GM23338 (cell line): ENCODE measurements around the gene GLRA1. TPM values are rescaled to one million over a fixed set of nuclear protein-coding genes. Genes with fewer than 3 reads are reported as not detected.

Experiments
- ATAC-seq: fragments of 200-7000 bp; cut with Tn5 transposase; 3 replicates; pipeline ENCODE4 v1.9.1; 2020
- DNase-seq: peaks from one replicate; pipeline ENCODE4 v3.0.0-alpha.2; 2015; ENCODE audit warnings: low spot score
- H2AFZ ChIP-seq: fragments of 200-600 bp; sonication (generic); 2 replicates; pipeline ENCODE4 v1.8.0; 2016; ENCODE audit warnings: antibody characterized with exemption, mild to moderate bottlenecking, moderate library complexity
- H3F3A ChIP-seq: fragments of 200-600 bp; sonication (generic); replicated peaks from 2 replicates; pipeline ENCODE4 v1.8.0; 2017; ENCODE audit warnings: antibody characterized with exemption, mixed run types, low read depth
- H3K27ac ChIP-seq: fragments of 200-600 bp; sonication (generic); 2 replicates; pipeline ENCODE4 v1.6.1; 2016; ENCODE audit warnings: low read depth
- H3K27me3 ChIP-seq: fragments of 200-600 bp; sonication (generic); 2 replicates; pipeline ENCODE4 v1.8.0; 2016; ENCODE audit warnings: mild to moderate bottlenecking, mixed run types, moderate library complexity; ENCODE audit not compliant: insufficient read depth
- H3K36me3 ChIP-seq: fragments of 200-600 bp; sonication (generic); 2 replicates; pipeline ENCODE4 v1.8.0; 2016; ENCODE audit warnings: mild to moderate bottlenecking; ENCODE audit not compliant: insufficient read depth
- H3K4me1 ChIP-seq: fragments of 200-600 bp; sonication (generic); 2 replicates; pipeline ENCODE4 v1.8.0; 2016; ENCODE audit warnings: mild to moderate bottlenecking, moderate library complexity; ENCODE audit not compliant: insufficient read depth
- H3K4me2 ChIP-seq: fragments of 200-600 bp; sonication (generic); 2 replicates; pipeline ENCODE4 v1.7.1; 2017; ENCODE audit warnings: mixed run types
- H3K4me3 ChIP-seq: fragments of 200-600 bp; sonication (generic); 2 replicates; pipeline ENCODE4 v1.6.1; 2016; ENCODE audit warnings: mixed run types
- H3K79me2 ChIP-seq: fragments of 200-600 bp; sonication (generic); replicated peaks from 2 replicates; pipeline ENCODE4 v1.8.0; 2017; ENCODE audit warnings: mild to moderate bottlenecking; ENCODE audit not compliant: insufficient read depth
- H3K9me2 ChIP-seq: fragments of 200-600 bp; sonication (generic); 2 replicates; pipeline ENCODE4 v1.8.0; 2017; ENCODE audit not compliant: insufficient read depth
- H4K20me1 ChIP-seq: fragments of 200-600 bp; sonication (generic); replicated peaks from 2 replicates; pipeline ENCODE4 v1.8.0; 2017; ENCODE audit warnings: mild to moderate bottlenecking; ENCODE audit not compliant: insufficient read depth
- H3K27ac Mint-ChIP-seq: 2 replicates; pipeline ENCODE4 v1.8.0; 2020; ENCODE audit warnings: inconsistent platforms, mild to moderate bottlenecking, moderate library complexity, mixed read lengths
- H3K27me3 Mint-ChIP-seq: 3 replicates; pipeline ENCODE4 v1.8.0; 2022; ENCODE audit warnings: low read depth, mild to moderate bottlenecking, moderate library complexity, mixed read lengths, inconsistent platforms; ENCODE audit not compliant: insufficient read depth, poor library complexity
- H3K36me3 Mint-ChIP-seq: 3 replicates; pipeline ENCODE4 v1.8.0; 2021; ENCODE audit warnings: low read depth, mild to moderate bottlenecking, inconsistent platforms, moderate library complexity, mixed read lengths
- H3K4me1 Mint-ChIP-seq: 3 replicates; pipeline ENCODE4 v1.8.0; 2020; ENCODE audit warnings: mild to moderate bottlenecking, inconsistent platforms, mixed read lengths
- H3K4me3 Mint-ChIP-seq: 3 replicates; pipeline ENCODE4 v1.8.0; 2021; ENCODE audit warnings: moderate library complexity, mild to moderate bottlenecking, inconsistent platforms, mixed read lengths
- H3K9me3 Mint-ChIP-seq: 3 replicates; pipeline ENCODE4 v1.8.0; 2020; ENCODE audit warnings: moderate library complexity, mild to moderate bottlenecking, inconsistent platforms, mixed read lengths
- CREB1 ChIP-seq: fragments of 250-450 bp; sonication (Bioruptor Pico); IDR thresholded peaks from 2 replicates; pipeline ENCODE4 v1.5.0; 2020; ENCODE audit warnings: low read depth, mild to moderate bottlenecking, moderate library complexity
- CTCF ChIP-seq, 2 experiments: fragments of 200-600 bp in 1 of 2; sonication (generic) in 1 of 2; conservative IDR thresholded peaks; 2 replicates each; pipeline versions ENCODE4 v1.5.1 to v1.6.1; 2016 to 2017; ENCODE audit warnings: antibody characterized with exemption in 2 of 2, low read depth in 2 of 2, mild to moderate bottlenecking in 2 of 2, moderate library complexity in 1 of 2
- ETS1 ChIP-seq: IDR thresholded peaks from 2 replicates; pipeline ENCODE4 v1.6.1; 2016; ENCODE audit warnings: antibody characterized with exemption
- EZH2 ChIP-seq: fragments of 200-600 bp; sonication (generic); IDR thresholded peaks from one replicate; pipeline ENCODE4 v1.8.0; 2017; ENCODE audit warnings: antibody characterized with exemption, mild to moderate bottlenecking, low read depth; ENCODE audit not compliant: unreplicated experiment
- EZH2phosphoT487 ChIP-seq: fragments of 200-600 bp; sonication (generic); IDR thresholded peaks from one replicate; pipeline ENCODE4 v1.8.1; 2018; ENCODE audit warnings: antibody characterized with exemption; ENCODE audit not compliant: unreplicated experiment
- JUNB ChIP-seq: IDR thresholded peaks from one replicate; pipeline ENCODE4 v1.6.1; 2016; ENCODE audit warnings: antibody characterized with exemption; ENCODE audit not compliant: unreplicated experiment
- NANOG ChIP-seq: IDR thresholded peaks from 2 replicates; pipeline ENCODE4 v1.6.1; 2016; ENCODE audit warnings: antibody characterized with exemption, borderline replicate concordance
- POLR2AphosphoS5 ChIP-seq: IDR thresholded peaks from 2 replicates; pipeline ENCODE4 v1.6.1; 2016; ENCODE audit warnings: antibody characterized with exemption, low read depth
- REST ChIP-seq: IDR thresholded peaks from one replicate; pipeline ENCODE4 v1.6.1; 2018; ENCODE audit warnings: antibody characterized with exemption; ENCODE audit not compliant: unreplicated experiment
- STAT1 ChIP-seq: IDR thresholded peaks from one replicate; pipeline ENCODE4 v1.6.1; 2016; ENCODE audit warnings: antibody characterized with exemption; ENCODE audit not compliant: unreplicated experiment
- ZNF114 ChIP-seq: fragments of 250-450 bp; sonication (Bioruptor Pico); IDR thresholded peaks from 2 replicates; pipeline ENCODE4 v1.5.0; 2020; ENCODE audit warnings: mild to moderate bottlenecking, moderate library complexity
- ZNF331 ChIP-seq: fragments of 250-450 bp; sonication (Bioruptor Pico); IDR thresholded peaks from 2 replicates; pipeline ENCODE4 v1.5.0; 2020; ENCODE audit warnings: low read depth, mild to moderate bottlenecking, moderate library complexity
- ZNF462 ChIP-seq: fragments of 250-450 bp; sonication (Bioruptor Pico); IDR thresholded peaks from 2 replicates; pipeline ENCODE4 v1.5.0; 2020; ENCODE audit warnings: mild to moderate bottlenecking, moderate library complexity
- polyA plus RNA-seq: library from polyadenylated mRNA; unstranded; fragments of >200 nt; fragmentation: Nextera tagmentation; extraction: Ambion mirVana; gene quantifications from 2 replicates; pipeline ENCODE4 v1.2.1, GENCODE V29; 2016
- total RNA-seq: library from RNA; depleted of rRNA; stranded (reverse); fragments of >200 nt; shearing (Covaris generic); gene quantifications from 2 replicates; pipeline ENCODE4 v1.2.3, GENCODE V29; 2014

Gene GLRA1
- total and polyA plus RNA-seq, 2 experiments from 2014 or later, result not detected

GRCh38 chr5:151956725-151957124 lies 32.1 kb upstream of the GLRA1 start:
- Histone ChIP-seq H3K4me2 (no peak overlapping the region), H3K27ac (no peak overlapping the region), H3F3A (no peaks in the 10 kb centered on the region), H4K20me1 (no peaks in the 10 kb centered on the region), H3K36me3 (no peaks in the 10 kb centered on the region), H3K79me2 (no peaks in the 10 kb centered on the region), H3K4me1 (no peaks in the 10 kb centered on the region), H3K27me3 (no peaks in the 10 kb centered on the region), H2AFZ (no peak overlapping the region), H3K4me3 (no peak overlapping the region), H3K9me2 (0 out of 2 replicates have a peak, but pooled peaks cover 3% of the 10 kb centered on the region)
- H3K9me3 Mint-ChIP-seq, result no peaks in the 10 kb centered on the region
- H3K27ac Mint-ChIP-seq, result no peak overlapping the region
- ATAC-seq (no peak), DNase-seq (no peak)
- no peaks in the 10 kb centered on the region for H3K36me3 Mint-ChIP-seq
- peaks cover 5% of the 10 kb centered on the region for H3K27me3 Mint-ChIP-seq
- H3K4me3 Mint-ChIP-seq, result no peak overlapping the region
- TF ChIP-seq JUNB (no peak), EZH2phosphoT487 (no peak), ZNF462 (CRISPR knock-in tag) (no peak), NANOG (no peak), REST (no peak), ZNF114 (CRISPR knock-in tag) (no peak), POLR2AphosphoS5 (no peak), CREB1 (CRISPR knock-in tag) (no peak), EZH2 (no peak), STAT1 (no peak), CTCF (conservative IDR thresholded peaks at IDR 0.05; ENCODE audit: low read depth in 2 of 2) (no peak), ZNF331 (CRISPR knock-in tag) (no peak), ETS1 (no peak)
- peaks cover 9% of the 10 kb centered on the region; the same call in 2 of the 3 replicates for H3K4me1 Mint-ChIP-seq
